HEK293T (cell line): ENCODE data around the gene HAUS1.

Experiments
- CTCF ChIA-PET: fragments of 350-600 bp; formaldehyde crosslinking; extraction: SDS; loops from one replicate; lab custom pipeline; 2021; ENCODE audit warnings: antibody characterized with exemption, inconsistent platforms; lab: Yijun Ruan, JAX
- POLR2A ChIA-PET: fragments of 350-600 bp; formaldehyde crosslinking; extraction: SDS; loops from one replicate; lab custom pipeline; 2020; ENCODE audit warnings: antibody characterized with exemption, inconsistent platforms; lab: Yijun Ruan, JAX
- DNase-seq: peaks from one replicate; pipeline ENCODE4 v3.0.0; 2012; ENCODE audit warnings: mixed read lengths; ENCODE audit errors: extremely low spot score
- ARNT ChIP-seq: fragments of 450-650 bp; IDR thresholded peaks from 2 replicates; pipeline ENCODE4 v1.6.1; 2017; ENCODE audit warnings: mild to moderate bottlenecking
- BHLHE40 ChIP-seq: fragments of 450-650 bp; IDR thresholded peaks from 2 replicates; pipeline ENCODE4 v1.6.1; 2016; ENCODE audit warnings: mild to moderate bottlenecking, moderate library complexity, borderline replicate concordance
- CTBP1 ChIP-seq: fragments of 450-650 bp; IDR thresholded peaks from 2 replicates; pipeline ENCODE4 v1.6.1; 2016; ENCODE audit warnings: borderline replicate concordance
- ELF4 ChIP-seq: fragments of 450-650 bp; IDR thresholded peaks from 2 replicates; pipeline ENCODE4 v1.6.1; 2017; ENCODE audit warnings: antibody characterized with exemption
- FOXA1 ChIP-seq: fragments of 450-650 bp; IDR thresholded peaks from 2 replicates; pipeline ENCODE4 v1.6.1; 2016; ENCODE audit warnings: mild to moderate bottlenecking
- FOXK2 ChIP-seq: fragments of 450-650 bp; IDR thresholded peaks from 2 replicates; pipeline ENCODE4 v1.6.1; 2016; ENCODE audit warnings: mild to moderate bottlenecking
- FOXM1 ChIP-seq: fragments of 450-650 bp; IDR thresholded peaks from 2 replicates; pipeline ENCODE4 v1.6.1; 2017; ENCODE audit warnings: mild to moderate bottlenecking, borderline replicate concordance
- HDGF ChIP-seq: fragments of 450-650 bp; IDR thresholded peaks from 2 replicates; pipeline ENCODE4 v1.6.1; 2017; ENCODE audit warnings: antibody characterized with exemption, borderline replicate concordance
- L3MBTL2 ChIP-seq: fragments of 450-650 bp; conservative IDR thresholded peaks from 2 replicates; pipeline ENCODE4 v1.6.1; 2016; ENCODE audit warnings: mild to moderate bottlenecking
- LEF1 ChIP-seq: fragments of 450-650 bp; IDR thresholded peaks from 2 replicates; pipeline ENCODE4 v1.6.1; 2017; ENCODE audit warnings: mild to moderate bottlenecking, borderline replicate concordance
- NFRKB ChIP-seq: fragments of 450-650 bp; IDR thresholded peaks from 2 replicates; pipeline ENCODE4 v1.6.1; 2016; ENCODE audit warnings: mild to moderate bottlenecking, moderate library complexity
- PKNOX1 ChIP-seq: fragments of 450-650 bp; IDR thresholded peaks from 2 replicates; pipeline ENCODE4 v1.6.1; 2016
- SP1 ChIP-seq: fragments of 450-650 bp; IDR thresholded peaks from 2 replicates; pipeline ENCODE4 v1.6.1; 2017
- SUZ12 ChIP-seq: fragments of 450-650 bp; IDR thresholded peaks from 2 replicates; pipeline ENCODE4 v1.6.1; 2016; ENCODE audit warnings: mild to moderate bottlenecking
- TARDBP ChIP-seq: fragments of 450-650 bp; IDR thresholded peaks from 2 replicates; pipeline ENCODE4 v1.6.1; 2016
- ZNF384 ChIP-seq: fragments of 450-650 bp; IDR thresholded peaks from 2 replicates; pipeline ENCODE4 v1.6.1; 2016

The HAUS1 gene

GRCh38 chr18:46104128-46104911 lies at the start of gene HAUS1:
Gene HAUS1, plus strand, starts transcription at chr18:46104385. Its CDS starts 27 bp downstream, at chr18:46104412.
- POLR2A ChIA-PET = interaction anchor here (0.8 to 1.3 kb wide), 3 partner anchors 11 to 31 kb away, joined by 3 to 4 read pairs (median 3); no protein-coding TSS in a partner anchor
- CTCF ChIA-PET = no interaction called here
- DNase-seq = peak; percentile 83
- no peak for TF ChIP-seq HDGF
- no peak for TF ChIP-seq ZNF384
- TF ChIP-seq L3MBTL2 = peak; percentile 91
- no peak for TF ChIP-seq ELF4
- TF ChIP-seq LEF1 = no peak

GRCh38 chr18:46054956-46055837 lies 49.0 kb upstream of the HAUS1 start:
- DNase-seq = no peak
- CTCF ChIA-PET = no interaction called here
- POLR2A ChIA-PET = interaction anchor here (2.0 kb wide), 1 partner anchor 17 kb away, joined by 6 read pairs; the partner anchor contains the start of gene PSTPIP2
- TF ChIP-seq PKNOX1 (no peak), ELF4 (no peak)

- no peak for TF ChIP-seq NFRKB
- TF ChIP-seq TARDBP = no peak
- TF ChIP-seq CTBP1 = no peak
- TF ChIP-seq SUZ12 = no peak
- TF ChIP-seq HDGF = no peak
- no peak for TF ChIP-seq ZNF384
- no peak for TF ChIP-seq LEF1
- no peak for TF ChIP-seq SP1
- TF ChIP-seq FOXM1 = no peak
- no peak for TF ChIP-seq PKNOX1
- DNase-seq = no peak
- ChIA-PET CTCF (no interaction called here), POLR2A (interaction anchor here (2.0 kb wide), 1 partner anchor 16 kb away, joined by 6 read pairs; the partner anchor contains the start of gene PSTPIP2)
Observed at GRCh38 chr18:46055838-46056230, 48.4 kb upstream of the HAUS1 start.

- TF ChIP-seq ELF4 (no peak), FOXM1 (no peak)
- no peak for DNase-seq
- ChIA-PET CTCF (no interaction called here), POLR2A (no interaction called here)
Observed at GRCh38 chr18:46060359-46060841, 43.8 kb upstream of the HAUS1 start.

- CTCF ChIA-PET = interaction anchor here (0.6 kb wide), 1 partner anchor 12 kb away, joined by 4 read pairs; no protein-coding TSS in a partner anchor
Observed at GRCh38 chr18:46061387-46061786, 42.8 kb upstream of the HAUS1 start.

GRCh38 chr18:46061796-46062195 lies 42.4 kb upstream of the HAUS1 start:
- POLR2A ChIA-PET = no interaction called here
- TF ChIP-seq ELF4 (no peak), BHLHE40 (no peak), LEF1 (no peak), TARDBP (no peak), ARNT (no peak), ZNF384 (no peak), NFRKB (no peak), L3MBTL2 (no peak)
- DNase-seq = no peak
- CTCF ChIA-PET = interaction anchor here (0.6 kb wide), 1 partner anchor 12 kb away, joined by 4 read pairs; no protein-coding TSS in a partner anchor

More at GRCh38 chr18:46061387-46061786, 42.8 kb upstream of the HAUS1 start:
- POLR2A ChIA-PET = no interaction called here
- DNase-seq = no peak
- no peak for TF ChIP-seq PKNOX1
- TF ChIP-seq ZNF384 = no peak
- TF ChIP-seq ARNT = no peak
- no peak for TF ChIP-seq L3MBTL2
- no peak for TF ChIP-seq FOXK2
- TF ChIP-seq LEF1 = no peak
- TF ChIP-seq TARDBP = no peak
- no peak for TF ChIP-seq FOXA1
- no peak for TF ChIP-seq ELF4
- TF ChIP-seq SUZ12 = no peak
- no peak for TF ChIP-seq HDGF
- TF ChIP-seq FOXM1 = no peak
- no peak for TF ChIP-seq SP1
- TF ChIP-seq BHLHE40 = no peak
- no peak for TF ChIP-seq NFRKB
- TF ChIP-seq CTBP1 = no peak
